Measurements from ENCODE around the gene CORO1C. TPM values are rescaled to one million over a fixed set of nuclear protein-coding genes. Genes with fewer than 3 reads are reported as not detected.

CORO1C gene
- total RNA-seq, 1 donor from 2014 or later = 285 TPM

DNA sequence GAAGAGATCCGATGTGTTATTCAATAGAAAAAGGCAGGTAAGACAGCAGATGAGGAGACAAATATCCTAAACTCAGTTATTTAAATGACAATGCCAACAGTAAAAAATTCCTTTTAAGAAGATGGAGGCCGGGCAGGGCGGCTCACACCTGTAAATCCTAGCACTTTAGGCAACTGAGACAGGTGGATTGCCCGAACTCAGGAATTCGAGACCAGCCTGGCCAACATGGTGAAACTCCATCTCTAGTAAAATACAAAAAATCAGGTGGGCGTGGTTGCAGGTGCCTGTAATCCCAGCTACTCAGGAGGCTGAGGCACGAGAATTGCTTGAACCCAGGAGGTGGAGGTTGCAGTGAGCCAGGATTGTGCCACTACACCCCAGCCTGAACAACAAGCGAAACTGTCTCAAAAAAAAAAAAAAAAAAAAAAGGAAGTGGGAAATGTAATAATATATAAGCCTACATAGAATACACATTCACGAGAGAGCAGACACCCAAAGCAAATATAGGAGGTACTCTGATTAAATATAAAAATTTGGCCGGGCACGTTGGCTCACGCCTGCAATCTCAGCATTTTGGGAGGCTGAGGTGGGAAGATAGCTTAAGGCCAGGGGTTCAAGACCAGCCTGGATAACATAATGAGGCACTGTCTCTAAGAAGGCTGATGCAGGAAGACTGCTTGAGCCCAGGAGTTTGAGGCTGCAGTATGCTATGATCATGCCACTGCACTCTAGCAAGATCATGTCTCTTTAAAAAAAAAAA, 19.0 kb downstream of the CORO1C start:
- no peak overlapping the region for H3K4me3 Mint-ChIP-seq (ENCODE audit: unreplicated experiment)
- TF ChIP-seq, protein P1, sequence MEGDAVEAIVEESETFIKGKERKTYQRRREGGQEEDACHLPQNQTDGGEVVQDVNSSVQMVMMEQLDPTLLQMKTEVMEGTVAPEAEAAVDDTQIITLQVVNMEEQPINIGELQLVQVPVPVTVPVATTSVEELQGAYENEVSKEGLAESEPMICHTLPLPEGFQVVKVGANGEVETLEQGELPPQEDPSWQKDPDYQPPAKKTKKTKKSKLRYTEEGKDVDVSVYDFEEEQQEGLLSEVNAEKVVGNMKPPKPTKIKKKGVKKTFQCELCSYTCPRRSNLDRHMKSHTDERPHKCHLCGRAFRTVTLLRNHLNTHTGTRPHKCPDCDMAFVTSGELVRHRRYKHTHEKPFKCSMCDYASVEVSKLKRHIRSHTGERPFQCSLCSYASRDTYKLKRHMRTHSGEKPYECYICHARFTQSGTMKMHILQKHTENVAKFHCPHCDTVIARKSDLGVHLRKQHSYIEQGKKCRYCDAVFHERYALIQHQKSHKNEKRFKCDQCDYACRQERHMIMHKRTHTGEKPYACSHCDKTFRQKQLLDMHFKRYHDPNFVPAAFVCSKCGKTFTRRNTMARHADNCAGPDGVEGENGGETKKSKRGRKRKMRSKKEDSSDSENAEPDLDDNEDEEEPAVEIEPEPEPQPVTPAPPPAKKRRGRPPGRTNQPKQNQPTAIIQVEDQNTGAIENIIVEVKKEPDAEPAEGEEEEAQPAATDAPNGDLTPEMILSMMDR (IDR thresholded peaks at IDR 0.05; ENCODE audit: partially characterized antibody, unreplicated experiment) = no peak

DNA sequence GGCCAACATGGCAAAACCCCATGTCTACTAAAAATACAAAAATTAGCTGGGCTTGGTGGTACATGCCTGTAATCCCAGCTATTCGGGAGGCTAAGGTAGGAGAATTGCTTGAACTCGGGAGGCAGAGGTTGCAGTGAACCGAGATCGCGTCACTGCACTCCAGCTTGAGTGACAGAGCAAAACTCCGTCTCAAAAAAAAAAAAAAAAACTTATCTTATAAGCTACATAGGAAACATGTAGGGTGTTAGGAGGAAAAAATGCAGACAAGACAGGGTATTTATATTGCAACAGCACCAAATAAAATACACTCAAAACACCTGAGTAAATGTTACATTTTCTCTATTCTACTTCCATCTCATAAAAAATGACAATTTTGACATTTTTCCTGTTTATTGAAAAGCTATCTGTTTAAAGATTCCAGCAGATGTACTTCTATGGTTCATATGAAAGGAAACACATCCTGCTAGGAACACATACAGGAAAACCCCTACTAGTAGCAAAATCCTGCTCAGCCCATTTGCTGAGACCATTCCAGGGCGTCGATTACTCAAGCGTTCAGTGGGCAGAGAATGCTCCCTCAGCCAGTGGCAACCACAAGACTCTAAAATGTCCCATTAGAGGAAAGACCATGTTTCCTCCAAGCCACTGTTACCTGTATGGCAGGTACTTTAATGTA, 19.7 kb downstream of the CORO1C start:
- no peak for DNase-seq
- H3K9me3 Mint-ChIP-seq (ENCODE audit: unreplicated experiment) = no peaks in the 10 kb centered on the region
- H3K4me3 Mint-ChIP-seq (ENCODE audit: unreplicated experiment) = no peak overlapping the region
- no peaks in the 10 kb centered on the region for H3K36me3 Mint-ChIP-seq (ENCODE audit: unreplicated experiment)
- TF ChIP-seq, protein P1 (IDR thresholded peaks at IDR 0.05; ENCODE audit: partially characterized antibody, unreplicated experiment) = no peak
- H3K27ac Mint-ChIP-seq (ENCODE audit: unreplicated experiment) = no peak overlapping the region
- H3K4me1 Mint-ChIP-seq (ENCODE audit: low read depth, unreplicated experiment) = peaks cover 29% of the 10 kb centered on the region
- H3K27me3 Mint-ChIP-seq (ENCODE audit: unreplicated experiment) = no peaks in the 10 kb centered on the region

More for the DNA sequence above, 19.0 kb downstream of the CORO1C start:
- Mint-ChIP-seq H3K4me1 (ENCODE audit: low read depth, unreplicated experiment) (peaks cover 27% of the 10 kb centered on the region), H3K27ac (ENCODE audit: unreplicated experiment) (no peak overlapping the region), H3K36me3 (ENCODE audit: unreplicated experiment) (no peaks in the 10 kb centered on the region), H3K9me3 (ENCODE audit: unreplicated experiment) (no peaks in the 10 kb centered on the region), H3K27me3 (ENCODE audit: unreplicated experiment) (no peaks in the 10 kb centered on the region)
- no peak for DNase-seq

DNA sequence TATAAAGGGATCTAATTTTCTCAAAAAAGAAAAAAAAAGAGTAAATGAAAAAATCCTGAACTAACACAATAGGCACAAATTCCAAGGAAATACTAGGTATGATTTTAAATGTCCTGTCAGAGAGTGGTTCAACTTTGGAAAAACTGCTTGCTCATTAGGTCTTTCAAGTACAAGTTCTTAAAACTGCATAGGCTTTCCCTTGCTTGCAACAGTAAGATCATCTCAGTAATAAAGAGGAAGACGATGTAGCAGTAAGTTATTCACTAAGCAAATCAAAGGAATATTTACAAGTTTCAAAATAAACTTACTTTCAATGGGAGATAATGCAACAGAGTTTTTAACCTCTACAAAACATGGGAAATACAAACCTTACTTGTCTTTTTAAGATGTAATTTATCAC, 21.6 kb downstream of the CORO1C start:
- H3K9me3 Mint-ChIP-seq (ENCODE audit: unreplicated experiment) = peaks cover 3% of the 10 kb centered on the region
- H3K36me3 Mint-ChIP-seq (ENCODE audit: unreplicated experiment) = no peaks in the 10 kb centered on the region
- DNase-seq = no peak
- H3K4me1 Mint-ChIP-seq (ENCODE audit: low read depth, unreplicated experiment) = peaks cover 26% of the 10 kb centered on the region
- TF ChIP-seq, protein P1 (IDR thresholded peaks at IDR 0.05; ENCODE audit: partially characterized antibody, unreplicated experiment) = no peak
- no peak overlapping the region for H3K27ac Mint-ChIP-seq (ENCODE audit: unreplicated experiment)
- no peak overlapping the region for H3K4me3 Mint-ChIP-seq (ENCODE audit: unreplicated experiment)
- no peaks in the 10 kb centered on the region for H3K27me3 Mint-ChIP-seq (ENCODE audit: unreplicated experiment)

DNA sequence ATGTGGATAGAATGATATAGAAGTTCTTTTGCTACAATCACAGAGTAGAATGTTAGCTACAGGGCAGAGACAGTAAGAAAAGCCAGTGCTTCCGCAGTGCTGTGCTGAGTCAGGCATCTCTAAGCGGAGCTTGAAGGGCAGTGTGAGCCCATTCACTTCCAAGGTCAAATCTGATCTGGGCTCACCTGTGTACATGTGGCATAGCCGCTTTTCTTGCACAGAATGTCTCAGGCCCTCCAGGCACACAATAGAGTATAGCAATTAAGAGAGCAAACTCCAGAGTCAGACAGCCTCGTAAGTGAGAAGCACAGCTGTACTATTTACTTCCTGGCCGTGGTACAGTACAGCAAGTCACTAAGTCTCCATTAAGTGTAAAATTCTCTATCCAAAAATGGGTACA, 26.8 kb downstream of the CORO1C start:
- TF ChIP-seq, protein P1 (IDR thresholded peaks at IDR 0.05; ENCODE audit: partially characterized antibody, unreplicated experiment) = no peak
- Mint-ChIP-seq H3K4me1 (ENCODE audit: low read depth, unreplicated experiment) (peaks cover 60% of the 10 kb centered on the region), H3K27ac (ENCODE audit: unreplicated experiment) (peak overlapping the region; percentile 96), H3K36me3 (ENCODE audit: unreplicated experiment) (peaks cover 5% of the 10 kb centered on the region), H3K4me3 (ENCODE audit: unreplicated experiment) (no peak overlapping the region), H3K27me3 (ENCODE audit: unreplicated experiment) (peaks cover 16% of the 10 kb centered on the region), H3K9me3 (ENCODE audit: unreplicated experiment) (peaks cover 19% of the 10 kb centered on the region)
- DNase-seq = no peak
